B cell (primary cell): Measurements from ENCODE around the gene SCYL2. TPM values are rescaled to one million over a fixed set of nuclear protein-coding genes. Genes with fewer than 3 reads are reported as not detected.
"Not testable (repeated sequence)": the region's sequence is repeated elsewhere in the genome, so short reads cannot be mapped to it uniquely, and the experiment has no call there.

Experiments used
- ATAC-seq: fragments of 200-7000 bp; cut with Tn5 transposase; one replicate; pipeline ENCODE4 v1.10.0; 2021; ENCODE audit warnings: low read depth, mild to moderate bottlenecking, moderate number of reproducible peaks, moderate library complexity
- CTCF ChIA-PET: fragments of 350-600 bp; sonication (Branson Sonifier 250); formaldehyde crosslinking; loops from one replicate; lab custom pipeline; 2021; ENCODE audit warnings: antibody characterized with exemption, inconsistent platforms; lab: Charles Lee
- POLR2A ChIA-PET: fragments of 350-600 bp; sonication (Branson Sonifier 250); formaldehyde crosslinking; loops from one replicate; lab custom pipeline; 2021; ENCODE audit warnings: antibody characterized with exemption; lab: Charles Lee
- DNase-seq: peaks from one replicate; pipeline ENCODE4 v3.0.0; 2013
- H2AFZ ChIP-seq: 2 replicates; pipeline ENCODE4 v1.6.1; 2012; ENCODE audit warnings: mild to moderate bottlenecking, low read depth, low read length; ENCODE audit not compliant: insufficient read depth, poor library complexity, severe bottlenecking
- H3K27ac ChIP-seq, 2 donors: 1 replicate in 1 of 2; 2 replicates in 1 of 2; pipeline ENCODE4 v1.5.1; 2012 to 2013; ENCODE audit warnings: low read length in 2 of 2, mild to moderate bottlenecking in 2 of 2, moderate library complexity in 1 of 2
- H3K27me3 ChIP-seq, 4 experiments: fragments of 200-600 bp in 1 of 4; sonication (generic) in 1 of 4; replicated peaks in 1 of 4; 1 replicate in 2 of 4; 2 replicates in 2 of 4; pipeline versions ENCODE4 v1.6.1 to v1.7.0; 2013 to 2016; ENCODE audit warnings: low read length in 3 of 4, mild to moderate bottlenecking in 2 of 4, mixed read lengths in 1 of 4, moderate library complexity in 1 of 4; ENCODE audit not compliant: insufficient read depth in 4 of 4, control insufficient read depth in 3 of 4; ENCODE audit errors: control extremely low read depth in 1 of 4
- H3K36me3 ChIP-seq, 2 experiments: replicated peaks in 1 of 2; 1 replicate in 1 of 2; 2 replicates in 1 of 2; pipeline versions ENCODE4 v1.6.1 to v1.7.1; 2013; ENCODE audit warnings: low read length in 1 of 2; ENCODE audit not compliant: insufficient read depth in 2 of 2, control insufficient read depth in 1 of 2; ENCODE audit errors: control extremely low read depth in 1 of 2, extremely low read depth in 1 of 2
- H3K4me1 ChIP-seq, 2 donors: fragments of 200-600 bp in 1 of 2; sonication (generic) in 1 of 2; 1 replicate in 1 of 2; 2 replicates in 1 of 2; pipeline versions ENCODE4 v1.5.1 to v1.6.1; 2013 to 2017; ENCODE audit warnings: low read length in 2 of 2; ENCODE audit not compliant: control insufficient read depth in 2 of 2, insufficient read depth in 2 of 2
- H3K4me2 ChIP-seq: replicated peaks from 2 replicates; pipeline ENCODE3; 2012; ENCODE audit warnings: mild to moderate bottlenecking, low read depth, low read length; ENCODE audit not compliant: poor library complexity, severe bottlenecking
- H3K4me3 ChIP-seq, 5 experiments: fragments of 200-600 bp in 1 of 5; sonication (generic) in 1 of 5; 1 replicate in 3 of 5; 2 replicates in 2 of 5; pipeline versions ENCODE4 v1.5.1 to v1.7.0; 2011 to 2016; ENCODE audit warnings: low read length in 4 of 5, mild to moderate bottlenecking in 4 of 5, low read depth in 2 of 5, control low read depth in 1 of 5, moderate library complexity in 1 of 5; ENCODE audit not compliant: insufficient read depth in 1 of 5; ENCODE audit errors: control extremely low read depth in 1 of 5, extremely low read depth in 1 of 5
- H3K79me2 ChIP-seq: fragments of 200-600 bp; sonication (generic); one replicate; pipeline ENCODE4 v1.6.0; 2016; ENCODE audit warnings: low read length; ENCODE audit not compliant: control insufficient read depth, insufficient read depth
- H3K9ac ChIP-seq: fragments of 200-600 bp; sonication (generic); 2 replicates; pipeline ENCODE4 v1.6.1; 2017; ENCODE audit warnings: mild to moderate bottlenecking, low read length, moderate library complexity
- H3K9me3 ChIP-seq, 3 donors: one replicate each; pipeline versions ENCODE4 v1.6.1 to v1.7.1; 2013; ENCODE audit warnings: low read length in 2 of 3; ENCODE audit not compliant: control insufficient read depth in 2 of 3, insufficient read depth in 1 of 3; ENCODE audit errors: control extremely low read depth in 1 of 3
- H4K20me1 ChIP-seq: 2 replicates; pipeline ENCODE4 v1.6.0; 2012; ENCODE audit warnings: mild to moderate bottlenecking, low read length; ENCODE audit not compliant: insufficient read depth, control insufficient read depth, poor library complexity, severe bottlenecking
- H3K27ac Mint-ChIP-seq: one replicate; pipeline ENCODE4 v1.8.0; 2021; ENCODE audit warnings: mixed read lengths
- H3K27me3 Mint-ChIP-seq: one replicate; pipeline ENCODE4 v1.8.0; 2021; ENCODE audit warnings: mixed read lengths
- H3K4me1 Mint-ChIP-seq: one replicate; pipeline ENCODE4 v1.8.0; 2021; ENCODE audit warnings: mixed read lengths
- H3K4me3 Mint-ChIP-seq: one replicate; pipeline ENCODE4 v1.8.0; 2021; ENCODE audit warnings: mixed read lengths
- H3K9me3 Mint-ChIP-seq: one replicate; pipeline ENCODE4 v1.8.0; 2022; ENCODE audit warnings: mixed read lengths; ENCODE audit not compliant: insufficient read depth
- EZH2 ChIP-seq: IDR thresholded peaks from 2 replicates; pipeline ENCODE4 v1.6.1; 2012; ENCODE audit warnings: borderline replicate concordance, low read depth, mild to moderate bottlenecking, moderate library complexity, low read length; ENCODE audit not compliant: insufficient read depth, poor library complexity, severe bottlenecking
- WGBS: methylation state at CpG from one replicate; pipeline ENCODE4 v1.1.5; 2013; ENCODE audit warnings: missing lambda C conversion rate; ENCODE audit not compliant: insufficient coverage; 5-methylcytosine and 5-hydroxymethylcytosine counted together
- intact Hi-C: fragments of 100-400 bp; cut with micrococcal nuclease; formaldehyde crosslinking; loops from one replicate; pipeline ENCODE4 v1.10.0; 2022
- polyA plus RNA-seq: library from polyadenylated mRNA; depleted of rRNA; stranded (reverse); fragments of >200 nt; gene quantifications from 2 replicates; pipeline ENCODE4 v1.2.3, GENCODE V29; 2012
- total RNA-seq, 2 donors: library from RNA; stranded (reverse); fragments of 120-200 nt in 1 of 2; gene quantifications; 1 replicate in 1 of 2; 2 replicates in 1 of 2; pipeline versions ENCODE4 v1.2.3 to v1.2.4, GENCODE V29; 2013 to 2022
- TF ChIP-seq, protein P1 (sequence below): fragments of 200-600 bp; IDR thresholded peaks from one replicate; pipeline ENCODE4 v1.8.0; 2022; ENCODE audit warnings: antibody characterized with exemption, mild to moderate bottlenecking

The SCYL2 gene
- total and polyA plus RNA-seq, 2 donors (not counting 1 experiment from before 2014, with no cell fraction given) = 8.8 to 38.4 TPM

DNA sequence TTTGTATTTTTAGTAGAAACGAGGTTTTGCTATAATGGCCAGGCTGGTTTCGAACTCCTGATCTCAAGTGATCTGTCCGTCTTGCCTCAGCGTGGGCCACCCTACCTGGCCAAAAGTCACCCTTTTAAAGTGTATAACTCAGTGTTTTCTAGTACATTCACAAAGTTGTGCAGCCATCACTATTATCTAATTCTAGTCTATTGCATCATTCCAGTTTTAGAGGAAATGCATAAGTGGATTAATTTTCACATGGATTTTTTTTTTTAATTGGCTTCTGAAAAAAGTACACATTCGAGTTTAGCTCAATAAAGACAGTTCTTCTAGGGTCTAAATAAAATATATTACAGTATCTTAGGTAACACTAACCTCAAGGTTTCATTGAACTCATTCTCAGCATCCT, 3.8 kb upstream of the SCYL2 start:
- ATAC-seq = no peak
- Histone ChIP-seq H2AFZ (no peak overlapping the region), H3K4me1 (peaks cover 9 to 12% of the 10 kb centered on the region in 2 donors), H3K27ac (no peak overlapping the region), H3K4me2 (no peak overlapping the region), H3K4me3 (no peak overlapping the region), H4K20me1 (no peaks in the 10 kb centered on the region), H3K27me3 (no peaks in the 10 kb centered on the region), H3K36me3 (no peaks in the 10 kb centered on the region), H3K9ac (no peak overlapping the region), H3K79me2 (peaks cover 10% of the 10 kb centered on the region), H3K9me3 (no peaks in the 10 kb centered on the region)
- 100% methylated on average over 4 of the region's 5 CpGs for WGBS
- ChIA-PET POLR2A (no interaction called here), CTCF (no interaction called here)
- no peak for DNase-seq
- no peak overlapping the region for H3K4me3 Mint-ChIP-seq
- H3K9me3 Mint-ChIP-seq = no peaks in the 10 kb centered on the region
- H3K27ac Mint-ChIP-seq = no peak overlapping the region
- intact Hi-C loops = loop anchor here (10.0 kb wide), 1 partner anchor 1748 kb away; the partner anchor contains the start of gene TMPO
- H3K27me3 Mint-ChIP-seq = no peaks in the 10 kb centered on the region
- H3K4me1 Mint-ChIP-seq = peaks cover 13% of the 10 kb centered on the region
- TF ChIP-seq, protein P1, sequence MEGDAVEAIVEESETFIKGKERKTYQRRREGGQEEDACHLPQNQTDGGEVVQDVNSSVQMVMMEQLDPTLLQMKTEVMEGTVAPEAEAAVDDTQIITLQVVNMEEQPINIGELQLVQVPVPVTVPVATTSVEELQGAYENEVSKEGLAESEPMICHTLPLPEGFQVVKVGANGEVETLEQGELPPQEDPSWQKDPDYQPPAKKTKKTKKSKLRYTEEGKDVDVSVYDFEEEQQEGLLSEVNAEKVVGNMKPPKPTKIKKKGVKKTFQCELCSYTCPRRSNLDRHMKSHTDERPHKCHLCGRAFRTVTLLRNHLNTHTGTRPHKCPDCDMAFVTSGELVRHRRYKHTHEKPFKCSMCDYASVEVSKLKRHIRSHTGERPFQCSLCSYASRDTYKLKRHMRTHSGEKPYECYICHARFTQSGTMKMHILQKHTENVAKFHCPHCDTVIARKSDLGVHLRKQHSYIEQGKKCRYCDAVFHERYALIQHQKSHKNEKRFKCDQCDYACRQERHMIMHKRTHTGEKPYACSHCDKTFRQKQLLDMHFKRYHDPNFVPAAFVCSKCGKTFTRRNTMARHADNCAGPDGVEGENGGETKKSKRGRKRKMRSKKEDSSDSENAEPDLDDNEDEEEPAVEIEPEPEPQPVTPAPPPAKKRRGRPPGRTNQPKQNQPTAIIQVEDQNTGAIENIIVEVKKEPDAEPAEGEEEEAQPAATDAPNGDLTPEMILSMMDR = no peak
- TF ChIP-seq EZH2 = no peak

DNA sequence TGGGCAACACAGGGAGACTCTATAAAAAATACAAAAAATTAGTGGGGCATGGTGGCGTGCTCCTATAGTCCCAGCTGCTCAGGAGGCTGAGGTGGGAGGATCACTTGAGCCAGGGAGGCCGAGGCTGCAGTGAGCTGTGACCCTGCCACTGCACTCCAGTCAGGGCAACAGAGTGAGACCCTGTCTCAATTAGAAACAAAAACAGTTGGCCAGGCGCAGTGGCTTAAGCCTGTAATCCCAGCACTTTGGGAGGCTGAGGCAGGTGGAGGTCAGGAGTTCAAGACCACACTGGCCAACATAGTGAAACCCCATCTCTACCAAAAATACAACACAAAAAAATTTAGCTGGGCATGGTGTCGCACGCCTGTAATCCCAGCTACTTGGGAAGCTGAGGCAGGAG, 1.9 kb upstream of the SCYL2 start:
- H3K27me3 ChIP-seq, H4K20me1 ChIP-seq, H3K9me3 ChIP-seq, CTCF ChIA-PET, H3K4me2 ChIP-seq, POLR2A ChIA-PET, H3K36me3 ChIP-seq, ATAC-seq, H3K9me3 Mint-ChIP-seq, H3K4me3 ChIP-seq, H3K27ac Mint-ChIP-seq, H3K27ac ChIP-seq, H3K9ac ChIP-seq, H2AFZ ChIP-seq, H3K4me3 Mint-ChIP-seq, H3K27me3 Mint-ChIP-seq, DNase-seq: not testable (repeated sequence)
- Histone ChIP-seq H3K4me1 (peaks cover 22 to 23% of the 10 kb centered on the region in 2 donors), H3K79me2 (peaks cover 28% of the 10 kb centered on the region)
- H3K4me1 Mint-ChIP-seq = peaks cover 27% of the 10 kb centered on the region
- intact Hi-C loops = loop anchor here (5.0 to 10.0 kb wide), 3 partner anchors 307 to 1750 kb away; partner anchors contain the start of genes GAS2L3, TMPO and UTP20
- 96% methylated on average over 3 of the region's 5 CpGs for WGBS
